Pancreas (tissue), 10 donors: ENCODE measurements around the gene ZDHHC14. TPM values are rescaled to one million over a fixed set of nuclear protein-coding genes. Genes with fewer than 3 reads are reported as not detected.

Experiments used
- ATAC-seq, 4 donors: fragments of 200-7000 bp; cut with Tn5 transposase; one replicate each; pipeline versions ENCODE4 v1.8.0 to v1.9.1; 2020; ENCODE audit warnings: mild to moderate bottlenecking in 4 of 4, moderate library complexity in 4 of 4
- DNase-seq, 6 donors: peaks; one replicate each; pipeline ENCODE4 v3.0.0-alpha.2; 2020
- FAIRE-seq: peaks from 2 replicates; lab custom pipeline; 2012; peaks lifted over from hg19 to GRCh38; lab: Jason Lieb, UNC
- H3K27ac ChIP-seq, 4 donors: fragments of 200-600 bp; sonication (generic); 1 replicate in 3 of 4; 2 replicates in 1 of 4; pipeline versions ENCODE4 v1.5.0 to v1.8.0; 2020
- H3K27me3 ChIP-seq, 4 donors: fragments of 200-600 bp; one replicate each; pipeline ENCODE4 v1.8.0; 2021
- H3K36me3 ChIP-seq, 3 donors: fragments of 200-600 bp; sonication (generic) in 1 of 3; one replicate each; pipeline versions ENCODE4 v1.5.0 to v1.8.0; 2020 to 2021
- H3K4me1 ChIP-seq, 3 donors: fragments of 200-600 bp; one replicate each; pipeline ENCODE4 v1.8.0; 2021
- H3K4me3 ChIP-seq, 4 donors: fragments of 200-600 bp; sonication (generic) in 2 of 4; one replicate each; pipeline versions ENCODE4 v1.5.0 to v1.8.0; 2020 to 2021
- H3K9me3 ChIP-seq, 4 donors: fragments of 200-600 bp; one replicate each; pipeline ENCODE4 v1.8.0; 2021
- WGBS, 2 donors: extraction: QIAGEN DNeasy Blood & Tissue Kit; methylation state at CpG; one replicate each; pipeline ENCODE4 v1.1.7; 2013; 5-methylcytosine and 5-hydroxymethylcytosine counted together
- intact Hi-C, 3 donors: fragments of 100-400 bp; cut with DNase I; formaldehyde crosslinking; loops; one replicate each; pipeline versions ENCODE4 v1.11.1 to v1.14.2; 2022
- polyA plus RNA-seq, 2 donors: library from polyadenylated mRNA; stranded (reverse); fragments of 200-250 nt; gene quantifications; one replicate each; pipeline ENCODE4 v1.2.3, GENCODE V29; 2013
- total RNA-seq, 6 donors: library from RNA; stranded (reverse); fragmentation: NEBNext Ultra II Directional in 4 of 6; extraction: Animal tissue kit (Norgen Biotek cat#: 25700) in 4 of 6; gene quantifications; one replicate each; pipeline versions ENCODE4 v1.2.1 to v1.2.4, GENCODE V29; 2021 to 2023
- TF ChIP-seq, protein P1 (sequence below), 4 donors: fragments of 200-600 bp; sonication (generic) in 3 of 4; IDR thresholded peaks; one replicate each; pipeline versions ENCODE4 v1.5.0 to v1.8.0; 2021; ENCODE audit warnings: antibody characterized with exemption in 4 of 4
- donor health status: healthy with polysubstance abuse.
- donor health status: DM: no; HTN: no; CAD: no; lungs with moderate emphysema.
- donor health status: DM: no; HTN: no; CAD: no.
- donor health status: control.
- donor health status: control.
- donor health status: Bipolar disorder and iron deficiency.
- donor health status: DM: yes; HTN: yes; CAD: no.
- donor health status: DM: no; HTN: no; CAD: no.
- donor health status: DM: no; HTN: no; CAD: no.
- donor health status: DM: yes; HTN: yes; CAD: no.

ZDHHC14 gene
- total and polyA plus RNA-seq, 8 donors: 3.1 to 9.9 (median 4.5) TPM

- Histone ChIP-seq H3K27me3 (no peaks in the 10 kb centered on the region), H3K4me1 (peaks cover 9 to 13% (median 10%) of the 10 kb centered on the region in 3 donors), H3K27ac (peak overlapping the region in 3 of 4 donors; percentile 20 to 68 (median 23)), H3K36me3 (no peaks in the 10 kb centered on the region), H3K9me3 (no peaks in the 10 kb centered on the region), H3K4me3 (no peak overlapping the region)
- ATAC-seq (peak; percentile 89 to 93 (median 92)), DNase-seq (peak in 5 of 6 donors; percentile 40 to 66 (median 52)), FAIRE-seq (no peak)
- WGBS, 2 donors: 22 to 23% methylated on average over 9 of the region's 9 CpGs
- TF ChIP-seq, protein P1, sequence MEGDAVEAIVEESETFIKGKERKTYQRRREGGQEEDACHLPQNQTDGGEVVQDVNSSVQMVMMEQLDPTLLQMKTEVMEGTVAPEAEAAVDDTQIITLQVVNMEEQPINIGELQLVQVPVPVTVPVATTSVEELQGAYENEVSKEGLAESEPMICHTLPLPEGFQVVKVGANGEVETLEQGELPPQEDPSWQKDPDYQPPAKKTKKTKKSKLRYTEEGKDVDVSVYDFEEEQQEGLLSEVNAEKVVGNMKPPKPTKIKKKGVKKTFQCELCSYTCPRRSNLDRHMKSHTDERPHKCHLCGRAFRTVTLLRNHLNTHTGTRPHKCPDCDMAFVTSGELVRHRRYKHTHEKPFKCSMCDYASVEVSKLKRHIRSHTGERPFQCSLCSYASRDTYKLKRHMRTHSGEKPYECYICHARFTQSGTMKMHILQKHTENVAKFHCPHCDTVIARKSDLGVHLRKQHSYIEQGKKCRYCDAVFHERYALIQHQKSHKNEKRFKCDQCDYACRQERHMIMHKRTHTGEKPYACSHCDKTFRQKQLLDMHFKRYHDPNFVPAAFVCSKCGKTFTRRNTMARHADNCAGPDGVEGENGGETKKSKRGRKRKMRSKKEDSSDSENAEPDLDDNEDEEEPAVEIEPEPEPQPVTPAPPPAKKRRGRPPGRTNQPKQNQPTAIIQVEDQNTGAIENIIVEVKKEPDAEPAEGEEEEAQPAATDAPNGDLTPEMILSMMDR (IDR thresholded peaks at IDR 0.05): peak in 3 of 4 donors; percentile 27 to 42 (median 42)
- intact Hi-C loops: loop anchor here in 2 of 3 donors (10.0 kb wide), 1 partner anchor 283 kb away; no protein-coding TSS in a partner anchor
Measured at GRCh38 chr6:157597461-157598312, 216.7 kb downstream of the ZDHHC14 start.

DNA sequence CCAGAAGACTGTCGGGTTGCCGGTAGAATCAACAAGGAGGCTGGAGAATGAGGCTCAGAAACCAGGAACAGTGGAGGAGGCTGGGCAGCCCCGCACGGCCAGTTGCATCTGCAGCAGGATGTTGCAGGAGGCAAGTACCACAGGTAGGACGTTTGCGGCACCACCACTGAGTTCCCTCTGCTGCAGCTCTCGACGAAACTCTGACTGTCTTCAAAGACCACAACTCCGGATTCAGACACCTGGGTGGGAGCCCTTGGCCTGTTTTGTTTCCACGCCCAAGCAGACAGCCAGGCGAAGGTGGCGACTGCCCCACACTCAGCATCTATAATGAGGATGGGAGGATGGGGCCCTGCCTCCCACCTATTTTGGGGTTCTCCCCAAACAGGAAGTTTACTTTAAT lies 218.2 kb downstream of the ZDHHC14 start:
- FAIRE-seq (no peak), DNase-seq (no peak), ATAC-seq (no peak)
- TF ChIP-seq, protein P1 (IDR thresholded peaks at IDR 0.05): no peak
- Histone ChIP-seq H3K4me3 (no peak overlapping the region), H3K4me1 (peaks cover 9 to 13% (median 10%) of the 10 kb centered on the region in 3 donors), H3K27me3 (no peaks in the 10 kb centered on the region), H3K27ac (no peak overlapping the region), H3K36me3 (no peaks in the 10 kb centered on the region), H3K9me3 (no peaks in the 10 kb centered on the region)
- WGBS, 2 donors: 92% methylated on average over 12 of the region's 12 CpGs
- intact Hi-C loops: loop anchor here in 2 of 3 donors (10.0 kb wide), 1 partner anchor 284 kb away; no protein-coding TSS in a partner anchor

DNA sequence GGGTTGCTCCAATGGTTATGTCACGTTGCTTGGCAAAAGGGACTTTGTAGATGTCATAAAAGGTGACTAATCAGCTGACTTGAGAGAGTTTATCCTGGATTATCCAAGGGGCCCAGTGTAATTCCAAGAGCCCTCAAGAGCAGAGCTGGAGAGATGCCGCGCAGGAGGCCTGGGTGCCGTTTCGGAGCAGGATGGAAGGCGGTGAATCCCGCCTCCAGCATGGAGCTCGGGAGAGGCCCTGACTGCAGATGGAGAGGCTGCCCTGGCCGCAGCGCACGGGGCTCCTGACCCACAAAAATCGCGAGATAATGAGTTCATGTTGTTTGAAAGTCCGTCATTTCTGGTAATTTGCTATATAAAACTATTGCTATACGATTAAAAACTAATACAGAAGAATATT lies 219.8 kb downstream of the ZDHHC14 start:
- H3K27ac ChIP-seq: no peak overlapping the region
- no peaks in the 10 kb centered on the region for H3K27me3 ChIP-seq
- no peaks in the 10 kb centered on the region for H3K36me3 ChIP-seq
- H3K4me3 ChIP-seq: no peak overlapping the region
- DNase-seq: no peak
- intact Hi-C loops: no loop called here
- no peaks in the 10 kb centered on the region for H3K9me3 ChIP-seq
- 89 to 90% methylated on average over 15 of the region's 15 CpGs for WGBS, 2 donors
- no peak for FAIRE-seq
- TF ChIP-seq, protein P1 (IDR thresholded peaks at IDR 0.05): no peak
- ATAC-seq: no peak
- peaks cover 9 to 13% (median 10%) of the 10 kb centered on the region in 3 donors for H3K4me1 ChIP-seq

DNA sequence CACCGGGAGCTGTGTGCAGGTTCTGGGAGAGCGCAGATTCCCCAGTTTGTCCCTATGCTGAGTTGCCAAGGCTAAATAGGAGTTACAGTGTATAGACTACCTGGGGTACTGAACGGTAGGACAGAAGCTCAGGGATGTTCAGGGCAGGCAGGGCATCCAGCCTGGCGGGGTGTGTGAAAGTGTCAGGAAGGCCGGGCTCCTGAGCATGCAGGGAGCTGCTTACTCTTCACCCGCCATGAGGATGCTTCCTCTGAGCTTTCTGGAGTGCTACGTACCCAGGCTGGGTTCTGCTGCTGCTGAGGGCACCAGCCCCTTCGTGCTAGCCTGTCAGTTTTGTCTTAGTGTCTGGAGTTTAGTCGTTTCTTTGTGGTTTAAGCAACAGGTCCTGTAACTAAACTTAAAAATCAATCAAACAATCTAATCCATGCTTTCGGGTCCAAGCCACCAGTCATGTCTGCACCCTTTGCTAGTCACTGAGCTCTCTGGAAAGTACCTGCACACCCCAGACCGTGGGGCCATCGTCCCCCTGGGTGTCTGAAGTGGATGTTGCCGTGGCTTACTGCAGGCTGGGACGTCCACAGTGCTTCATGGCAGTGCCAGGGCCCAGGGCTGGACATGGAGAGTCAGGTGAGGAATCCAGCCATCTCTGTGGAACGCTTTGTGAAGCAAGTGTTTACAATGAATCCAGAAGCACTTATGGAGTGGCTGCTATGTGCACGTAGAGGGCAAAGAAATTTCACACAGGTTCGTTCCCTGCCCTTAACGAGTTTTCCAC lies 221.7 kb downstream of the ZDHHC14 start:
- H3K27me3 ChIP-seq: no peaks in the 10 kb centered on the region
- DNase-seq (no peak), FAIRE-seq (no peak), ATAC-seq (no peak)
- TF ChIP-seq, protein P1 (IDR thresholded peaks at IDR 0.05): no peak
- H3K9me3 ChIP-seq: no peaks in the 10 kb centered on the region
- H3K4me3 ChIP-seq: no peak overlapping the region
- H3K36me3 ChIP-seq: no peaks in the 10 kb centered on the region
- no peak overlapping the region for H3K27ac ChIP-seq
- H3K4me1 ChIP-seq: peaks cover 5 to 7% (median 5%) of the 10 kb centered on the region in 3 donors
- WGBS, 2 donors: 87 to 90% methylated on average over 18 of the region's 18 CpGs
- intact Hi-C loops: no loop called here
